Suprapubic skin (tissue), 3 donors: ENCODE measurements around the gene SRMS.

Source experiments
- POLR2AphosphoS5 ChIP-seq, 3 donors: sonication (generic); formaldehyde crosslinking; IDR thresholded peaks; one replicate each; pipeline ENCODE4 v1.6.1; 2017; ENCODE audit warnings: antibody characterized with exemption in 3 of 3
- TF ChIP-seq, protein P1 (sequence below), 2 donors: fragments of 200-600 bp in 1 of 2; fragments of 450-650 bp in 1 of 2; sonication (generic) in 1 of 2; IDR thresholded peaks; one replicate each; pipeline ENCODE4 v1.5.1; 2016 to 2019; ENCODE audit warnings: antibody characterized with exemption in 2 of 2, mild to moderate bottlenecking in 1 of 2, moderate library complexity in 1 of 2

GRCh38 chr20:63525971-63526370, 21.6 kb downstream of the SRMS start:
- TF ChIP-seq, protein P1, sequence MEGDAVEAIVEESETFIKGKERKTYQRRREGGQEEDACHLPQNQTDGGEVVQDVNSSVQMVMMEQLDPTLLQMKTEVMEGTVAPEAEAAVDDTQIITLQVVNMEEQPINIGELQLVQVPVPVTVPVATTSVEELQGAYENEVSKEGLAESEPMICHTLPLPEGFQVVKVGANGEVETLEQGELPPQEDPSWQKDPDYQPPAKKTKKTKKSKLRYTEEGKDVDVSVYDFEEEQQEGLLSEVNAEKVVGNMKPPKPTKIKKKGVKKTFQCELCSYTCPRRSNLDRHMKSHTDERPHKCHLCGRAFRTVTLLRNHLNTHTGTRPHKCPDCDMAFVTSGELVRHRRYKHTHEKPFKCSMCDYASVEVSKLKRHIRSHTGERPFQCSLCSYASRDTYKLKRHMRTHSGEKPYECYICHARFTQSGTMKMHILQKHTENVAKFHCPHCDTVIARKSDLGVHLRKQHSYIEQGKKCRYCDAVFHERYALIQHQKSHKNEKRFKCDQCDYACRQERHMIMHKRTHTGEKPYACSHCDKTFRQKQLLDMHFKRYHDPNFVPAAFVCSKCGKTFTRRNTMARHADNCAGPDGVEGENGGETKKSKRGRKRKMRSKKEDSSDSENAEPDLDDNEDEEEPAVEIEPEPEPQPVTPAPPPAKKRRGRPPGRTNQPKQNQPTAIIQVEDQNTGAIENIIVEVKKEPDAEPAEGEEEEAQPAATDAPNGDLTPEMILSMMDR (IDR thresholded peaks at IDR 0.05), result no peak
- no peak for TF ChIP-seq POLR2AphosphoS5 (IDR thresholded peaks at IDR 0.05)
